Tongue (tissue), 2 donors: Measurements from ENCODE around the gene ME3. TPM values are rescaled to one million over a fixed set of nuclear protein-coding genes. Genes with fewer than 3 reads are reported as not detected.

Experiments
- DNase-seq: peaks from one replicate; pipeline ENCODE4 v3.0.0-alpha.2; 2015
- total RNA-seq: library from RNA; depleted of rRNA; stranded (reverse); fragments of >200 nt; gene quantifications from one replicate; pipeline ENCODE4 v1.2.3, GENCODE V29; 2014

The ME3 gene
- total RNA-seq, 1 donor from 2014 or later: 18.2 TPM

DNA sequence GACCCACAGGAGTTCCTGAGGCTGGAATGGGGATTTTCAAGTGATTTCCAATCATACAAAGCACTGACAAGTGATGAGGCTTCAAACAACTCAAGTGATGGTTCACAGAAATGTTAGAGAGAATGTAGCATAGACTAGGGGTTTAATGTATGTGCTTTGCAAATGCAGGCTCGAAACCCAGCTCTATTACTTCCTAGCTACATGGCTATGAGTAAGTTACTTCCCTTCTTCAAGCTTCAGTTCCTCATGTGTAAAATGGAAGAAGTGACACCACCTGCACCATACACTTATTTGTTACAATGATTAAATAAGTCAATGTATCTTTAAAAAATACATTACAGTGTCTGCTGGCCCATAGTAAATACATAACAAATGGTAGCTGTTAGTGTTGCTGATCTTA is 158.0 kb downstream of the ME3 start:
- DNase-seq: no peak

GRCh38 chr11:86513746-86514373 is 158.6 kb downstream of the ME3 start:
- DNase-seq: no peak

DNA sequence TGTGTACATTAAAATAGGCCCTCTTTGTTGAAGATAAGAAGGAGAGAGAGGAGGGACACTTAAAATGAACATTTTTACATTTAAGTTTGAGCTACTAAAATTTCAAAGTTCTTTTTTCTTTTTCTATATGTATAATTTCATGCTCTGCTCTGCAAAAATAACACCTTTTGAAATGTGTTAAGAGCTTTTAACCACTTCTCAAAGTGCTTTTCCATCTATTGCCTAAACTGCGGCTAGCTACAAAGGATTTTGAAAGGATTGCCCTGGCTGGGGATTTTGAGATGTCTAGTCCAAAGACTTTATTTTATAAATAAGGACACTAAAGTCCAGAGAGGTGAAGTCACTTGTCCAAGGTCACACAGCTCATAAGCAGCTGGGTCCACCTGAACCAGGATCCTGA is 159.3 kb downstream of the ME3 start:
- DNase-seq: no peak

DNA sequence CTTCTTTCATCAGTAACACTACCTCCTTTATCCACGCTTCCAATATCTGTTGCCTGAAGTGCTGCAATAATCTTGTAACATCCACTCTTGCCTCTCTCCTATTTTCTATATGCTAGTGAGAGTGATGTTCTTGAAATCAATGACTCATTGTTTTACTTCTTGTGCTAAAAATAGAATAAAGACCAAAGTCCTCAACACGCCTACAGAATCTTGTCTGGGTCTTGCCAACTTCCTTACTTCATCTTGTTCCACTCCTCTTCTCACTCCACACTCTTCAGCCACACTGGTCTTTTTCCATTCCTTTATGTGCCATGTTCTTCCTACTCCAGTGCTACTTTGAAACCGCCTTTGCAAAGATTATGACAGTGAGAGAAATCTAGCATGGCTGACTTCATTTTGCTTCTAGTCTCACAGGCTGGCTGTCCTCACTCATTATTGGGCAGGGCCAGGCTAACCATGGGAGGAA is 161.3 kb downstream of the ME3 start:
- no peak for DNase-seq

DNA sequence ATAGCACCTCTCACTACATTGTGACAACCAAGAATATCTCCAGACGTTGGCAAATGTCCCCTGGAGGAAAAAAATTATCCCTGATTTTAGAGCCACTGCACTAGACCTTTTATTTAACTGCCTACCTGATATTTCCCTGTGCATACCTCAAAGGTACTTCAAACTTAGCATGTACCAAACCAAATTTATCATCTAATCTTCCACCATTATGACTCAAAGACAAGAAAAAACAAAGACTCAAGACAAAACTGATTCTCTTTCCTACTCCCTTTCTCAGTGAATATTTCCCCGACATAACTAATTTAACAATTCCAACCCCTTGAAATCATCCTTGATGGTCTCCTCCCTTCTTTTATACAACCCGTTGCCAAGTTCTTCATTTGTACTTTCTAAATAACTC is 161.7 kb downstream of the ME3 start:
- DNase-seq: no peak

DNA sequence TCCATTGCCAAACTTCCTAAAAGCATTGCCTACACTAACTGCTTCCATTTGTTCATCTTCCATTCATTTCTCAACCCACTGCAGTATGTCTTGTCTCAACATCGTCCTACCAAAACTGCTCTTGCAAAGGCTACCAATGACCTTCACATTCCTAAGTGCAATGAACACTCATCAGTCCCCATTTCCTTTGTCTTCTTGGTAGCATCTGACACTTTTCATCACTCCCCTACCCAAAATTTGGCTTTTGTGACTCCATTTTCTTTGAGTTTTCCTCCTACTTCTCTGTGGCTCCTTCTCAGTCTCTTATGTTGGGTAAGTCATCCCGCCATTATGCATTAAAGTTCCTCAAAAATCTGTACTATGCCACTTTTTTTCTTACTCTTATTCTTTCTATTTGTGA is 162.3 kb downstream of the ME3 start:
- DNase-seq: no peak

DNA sequence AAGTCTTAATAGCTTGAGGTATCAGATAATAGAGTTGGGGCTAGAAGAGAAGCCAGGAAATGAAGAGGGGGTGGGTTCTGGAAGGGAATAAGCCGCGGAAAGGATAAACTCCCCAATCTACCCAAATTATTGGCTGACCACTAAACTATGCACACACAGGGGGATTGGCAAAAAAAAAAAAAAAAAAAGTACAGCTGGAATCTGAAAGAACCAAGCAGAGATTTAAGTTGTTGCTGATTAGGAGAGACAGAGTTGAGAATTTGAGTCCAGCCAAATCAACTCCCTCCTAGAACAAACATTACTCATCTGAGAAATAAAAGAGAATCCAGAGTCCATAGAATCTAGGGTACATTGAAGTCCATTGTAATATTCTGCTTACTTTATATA is 162.8 kb downstream of the ME3 start:
- DNase-seq: no peak

DNA sequence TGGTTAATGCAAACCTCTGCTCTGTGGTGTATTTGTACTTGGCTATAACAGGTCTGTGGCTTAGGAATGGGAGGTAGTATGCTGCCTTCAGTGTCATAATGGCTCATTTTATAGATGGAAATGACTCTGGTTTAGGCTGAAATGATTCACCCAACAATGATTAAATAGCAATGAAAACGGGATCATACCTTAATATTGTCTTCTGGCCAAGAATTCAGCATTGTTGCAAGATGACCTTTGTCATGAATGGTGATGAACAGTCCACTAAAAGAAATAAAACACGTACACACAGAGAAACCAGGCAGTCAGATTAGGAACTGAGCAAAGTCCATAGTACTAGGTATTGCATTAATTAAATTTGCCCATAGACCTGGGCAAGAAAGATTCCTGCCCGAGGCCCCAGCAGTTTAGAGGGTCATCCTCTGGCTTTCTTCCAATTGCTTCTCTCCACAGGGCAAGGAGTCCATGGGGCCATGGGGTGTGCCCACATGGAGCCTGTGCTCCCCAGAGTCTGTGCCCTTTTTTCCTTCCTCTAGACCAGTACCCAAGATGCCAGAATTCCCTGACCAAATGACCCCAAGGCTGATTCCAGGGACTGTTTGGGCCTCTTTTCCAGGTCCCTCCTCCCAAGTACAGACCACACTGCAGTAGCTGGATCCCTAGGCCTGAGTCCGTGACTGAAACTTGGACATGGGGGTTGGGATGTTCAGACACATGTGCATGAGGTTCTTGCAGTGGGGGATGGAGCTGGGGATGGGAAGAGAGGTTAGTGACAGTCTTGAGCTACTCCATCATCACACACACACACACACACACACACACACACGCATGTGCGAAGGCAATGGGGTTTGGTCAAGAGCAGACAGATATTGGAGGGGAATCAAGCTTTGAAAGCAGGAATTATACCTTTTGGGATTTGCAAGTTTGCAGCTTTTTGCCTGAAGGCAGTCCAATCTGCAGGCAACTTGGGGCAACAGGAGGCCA is 163.5 kb downstream of the ME3 start:
- peak; percentile 49 for DNase-seq

GRCh38 chr11:86507249-86507845 is 165.1 kb downstream of the ME3 start:
- no peak for DNase-seq

GRCh38 chr11:86506235-86506634 is 166.2 kb downstream of the ME3 start:
- DNase-seq: no peak

GRCh38 chr11:86503131-86503530 is 169.3 kb downstream of the ME3 start:
- no peak for DNase-seq

DNA sequence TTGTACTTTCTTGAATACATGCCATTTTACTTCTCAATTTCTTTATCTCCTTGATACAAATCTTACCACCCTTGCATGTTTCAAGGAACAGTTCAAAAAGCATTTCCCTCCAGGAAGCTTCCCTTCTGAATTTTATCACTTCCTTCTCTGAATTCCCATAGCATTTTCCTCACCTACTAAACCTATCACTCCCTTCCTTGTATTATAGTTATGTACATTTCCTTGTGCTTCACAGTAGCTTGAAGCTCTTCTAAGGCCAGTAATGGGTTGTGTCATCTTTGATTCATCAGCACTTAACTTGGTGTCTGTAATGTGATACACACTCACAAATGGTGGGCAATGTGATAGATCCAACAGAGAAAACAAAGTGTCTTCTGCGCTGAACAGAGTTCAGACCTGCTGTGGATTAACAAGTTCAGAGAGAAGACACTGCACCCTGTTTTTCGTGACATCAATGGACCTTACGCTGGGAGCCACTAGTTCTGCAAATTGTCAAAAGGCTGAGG is 170.2 kb downstream of the ME3 start:
- no peak for DNase-seq

DNA sequence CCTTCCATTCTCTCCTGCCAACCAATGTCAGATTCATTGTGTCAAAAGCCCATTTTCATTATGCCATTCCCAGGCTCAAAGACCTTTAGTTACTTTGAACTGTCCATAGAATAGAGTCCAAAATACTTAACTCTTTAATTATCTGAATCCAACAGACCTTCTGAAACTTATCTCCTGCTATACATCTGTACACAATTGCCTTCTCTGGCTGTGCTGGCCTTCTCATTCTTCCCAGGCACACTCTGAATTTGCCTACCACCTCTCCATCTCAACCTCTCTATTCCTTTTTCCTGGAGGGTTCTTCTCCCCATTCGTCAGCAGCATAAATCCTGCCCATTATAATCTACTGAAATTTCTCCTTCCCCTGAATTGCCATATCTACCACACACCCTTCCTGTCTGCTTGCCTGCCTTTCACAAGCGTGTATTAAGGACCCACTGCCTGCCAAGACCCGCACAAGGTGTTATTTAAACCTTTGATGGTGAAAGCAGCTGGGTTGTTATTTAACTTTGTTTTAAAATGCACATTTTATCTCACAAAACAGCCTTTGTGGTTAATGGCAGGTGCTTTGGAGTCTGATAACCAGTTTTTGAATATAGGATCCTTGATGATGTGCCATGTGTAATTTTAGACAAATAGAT is 171.8 kb downstream of the ME3 start:
- no peak for DNase-seq

GRCh38 chr11:86499723-86500129 is 172.7 kb downstream of the ME3 start:
- DNase-seq: no peak

- no peak for DNase-seq
These were observed 174.6 kb downstream of the ME3 start for GRCh38 chr11:86497836-86498235.

DNA sequence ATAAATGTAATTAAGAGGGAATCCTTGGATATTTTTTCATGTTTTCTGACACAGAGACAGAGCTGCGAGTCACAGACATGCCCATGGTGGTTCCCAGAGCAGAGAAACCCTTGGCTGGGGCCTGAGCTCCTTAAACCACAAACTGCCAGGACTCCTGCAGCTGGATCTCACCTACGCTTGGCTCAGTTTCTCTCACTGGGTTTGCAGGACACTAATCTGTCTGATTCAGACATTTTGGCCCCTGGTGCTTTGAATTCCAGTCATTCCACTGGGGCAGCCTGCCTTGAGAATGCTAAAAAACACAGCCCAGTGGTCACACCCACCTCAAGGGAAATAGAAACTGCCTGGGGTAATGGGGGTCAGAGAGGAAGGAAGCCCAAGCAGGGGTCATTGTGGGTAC is 175.1 kb downstream of the ME3 start:
- DNase-seq: no peak

GRCh38 chr11:86495351-86495750 is 177.1 kb downstream of the ME3 start:
- DNase-seq: no peak

- no peak for DNase-seq
These were observed 179.9 kb downstream of the ME3 start for GRCh38 chr11:86492370-86493010.

DNA sequence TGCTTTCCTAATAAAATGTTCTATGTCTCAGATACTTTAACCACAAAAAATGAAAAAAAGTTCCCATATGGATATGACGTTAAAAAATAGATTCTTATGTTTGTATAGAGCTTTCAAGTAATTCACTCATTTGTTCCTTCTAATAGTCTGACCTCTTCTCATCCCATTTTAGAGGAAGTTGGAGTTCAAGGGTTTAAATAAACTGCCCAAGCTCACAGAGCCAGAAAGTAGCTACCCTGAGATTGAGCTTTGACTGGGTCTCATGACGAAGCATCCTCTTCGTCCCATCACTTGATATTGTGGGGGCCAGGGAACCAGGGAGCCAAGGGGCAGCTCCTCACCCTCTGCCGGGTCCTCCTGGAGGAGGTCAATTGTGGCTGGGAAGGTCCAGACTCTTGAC is 181.4 kb downstream of the ME3 start:
- DNase-seq: no peak

- peak; percentile 69 for DNase-seq
These were observed 181.8 kb downstream of the ME3 start for GRCh38 chr11:86490582-86490981.

DNA sequence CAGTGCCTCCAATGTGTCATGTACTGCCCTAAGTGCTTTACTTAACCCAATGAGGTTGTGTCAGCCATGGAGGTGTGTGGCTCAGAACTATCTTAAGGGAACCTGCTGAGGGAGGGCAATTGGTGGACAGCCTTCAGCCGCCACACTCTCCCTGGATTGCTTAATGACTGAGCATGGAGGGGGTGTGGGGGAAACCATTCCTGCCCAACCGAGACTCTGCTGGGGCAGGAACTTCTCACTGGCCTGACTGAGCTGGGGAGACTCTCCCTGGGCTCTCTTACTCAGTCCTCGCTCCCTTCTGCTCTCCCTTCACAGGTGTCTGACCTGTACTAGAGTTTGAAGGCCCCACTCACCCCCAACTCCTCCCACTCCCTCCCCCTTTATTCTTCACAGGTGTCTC is 183.0 kb downstream of the ME3 start:
- no peak for DNase-seq

DNA sequence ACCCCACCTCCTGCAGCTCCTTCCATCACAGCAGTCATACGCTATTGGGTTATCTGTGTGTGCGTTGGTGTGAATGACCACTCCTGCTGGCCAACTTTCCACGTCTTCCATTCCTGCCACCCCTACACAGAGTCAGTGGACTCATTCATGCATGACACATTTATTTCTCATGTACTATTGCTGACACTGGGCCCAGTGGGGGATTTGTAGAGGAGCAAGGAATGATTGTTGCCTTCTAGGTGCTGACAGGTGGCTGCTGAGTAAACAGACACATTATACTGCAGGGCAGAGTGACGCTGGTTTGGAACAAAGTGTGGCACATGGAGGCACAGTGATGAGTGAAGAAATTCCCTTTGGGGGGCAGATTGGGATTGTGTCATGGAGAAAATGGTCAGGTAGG is 183.9 kb downstream of the ME3 start:
- no peak for DNase-seq
